ENCODE results near the gene PPP2R5D.

PPP2R5D gene

DNA sequence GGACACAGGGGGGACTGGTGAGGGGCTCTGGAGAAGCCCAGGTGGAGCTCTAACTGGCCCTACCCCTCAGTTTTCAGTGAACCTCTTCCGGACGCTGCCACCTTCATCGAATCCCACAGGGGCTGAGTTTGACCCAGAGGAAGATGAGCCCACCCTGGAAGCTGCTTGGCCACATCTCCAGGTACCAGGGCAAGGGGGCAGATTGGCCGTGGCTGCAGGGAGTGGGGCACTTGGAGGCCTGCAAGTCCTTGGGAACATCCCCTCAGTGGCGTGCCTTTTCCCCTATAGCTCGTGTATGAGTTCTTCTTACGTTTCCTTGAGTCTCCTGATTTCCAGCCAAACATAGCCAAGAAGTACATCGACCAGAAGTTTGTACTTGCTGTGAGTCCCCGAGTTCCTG, 22.8 kb downstream of the PPP2R5D start:
- peaks cover 10% of the 10 kb centered on the region; the same call in 1 of the 2 replicates for H3K4me1 ChIP-seq (ENCODE audit: control insufficient read depth, low read length)
- H3K9me3 ChIP-seq (ENCODE audit: control insufficient read depth, insufficient read depth, low read length): no peaks in the 10 kb centered on the region
- H3K27ac ChIP-seq (ENCODE audit: low read depth, low read length): no peak overlapping the region
- no peaks in the 10 kb centered on the region for H3F3A ChIP-seq (ENCODE audit: control insufficient read depth, insufficient read depth)
- H3K36me3 ChIP-seq (ENCODE audit: control insufficient read depth, low read length): peaks cover 52% of the 10 kb centered on the region
- H3K79me2 ChIP-seq (ENCODE audit: control insufficient read depth, low read length): peaks cover 7% of the 10 kb centered on the region
- H3K27me3 ChIP-seq (ENCODE audit: control insufficient read depth, low read length): no peaks in the 10 kb centered on the region
- no peaks in the 10 kb centered on the region for H4K20me1 ChIP-seq (ENCODE audit: control insufficient read depth, insufficient read depth, low read depth, low read length)
- H3K4me3 ChIP-seq (ENCODE audit: low read length): no peak overlapping the region
- H3K4me2 ChIP-seq (ENCODE audit: low read length): no peak overlapping the region
- TF ChIP-seq, protein P1, sequence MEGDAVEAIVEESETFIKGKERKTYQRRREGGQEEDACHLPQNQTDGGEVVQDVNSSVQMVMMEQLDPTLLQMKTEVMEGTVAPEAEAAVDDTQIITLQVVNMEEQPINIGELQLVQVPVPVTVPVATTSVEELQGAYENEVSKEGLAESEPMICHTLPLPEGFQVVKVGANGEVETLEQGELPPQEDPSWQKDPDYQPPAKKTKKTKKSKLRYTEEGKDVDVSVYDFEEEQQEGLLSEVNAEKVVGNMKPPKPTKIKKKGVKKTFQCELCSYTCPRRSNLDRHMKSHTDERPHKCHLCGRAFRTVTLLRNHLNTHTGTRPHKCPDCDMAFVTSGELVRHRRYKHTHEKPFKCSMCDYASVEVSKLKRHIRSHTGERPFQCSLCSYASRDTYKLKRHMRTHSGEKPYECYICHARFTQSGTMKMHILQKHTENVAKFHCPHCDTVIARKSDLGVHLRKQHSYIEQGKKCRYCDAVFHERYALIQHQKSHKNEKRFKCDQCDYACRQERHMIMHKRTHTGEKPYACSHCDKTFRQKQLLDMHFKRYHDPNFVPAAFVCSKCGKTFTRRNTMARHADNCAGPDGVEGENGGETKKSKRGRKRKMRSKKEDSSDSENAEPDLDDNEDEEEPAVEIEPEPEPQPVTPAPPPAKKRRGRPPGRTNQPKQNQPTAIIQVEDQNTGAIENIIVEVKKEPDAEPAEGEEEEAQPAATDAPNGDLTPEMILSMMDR (IDR thresholded peaks at IDR 0.05; ENCODE audit: low read depth, low read length, poor library complexity, severe bottlenecking): no peak
- no peaks in the 10 kb centered on the region for H3K9me2 ChIP-seq (replicated peaks; ENCODE audit: control insufficient read depth, low read length)

- Histone ChIP-seq H3K9me2 (replicated peaks; ENCODE audit: control insufficient read depth, low read length) (no peaks in the 10 kb centered on the region), H3F3A (ENCODE audit: control insufficient read depth, insufficient read depth) (no peaks in the 10 kb centered on the region), H3K27ac (ENCODE audit: low read depth, low read length) (no peak overlapping the region), H3K4me3 (ENCODE audit: low read length) (no peak overlapping the region), H3K27me3 (ENCODE audit: control insufficient read depth, low read length) (no peaks in the 10 kb centered on the region), H3K4me2 (ENCODE audit: low read length) (no peak overlapping the region), H4K20me1 (ENCODE audit: control insufficient read depth, insufficient read depth, low read depth, low read length) (no peaks in the 10 kb centered on the region), H3K79me2 (ENCODE audit: control insufficient read depth, low read length) (peaks cover 21% of the 10 kb centered on the region), H3K4me1 (ENCODE audit: control insufficient read depth, low read length) (peaks cover 21% of the 10 kb centered on the region), H3K9me3 (ENCODE audit: control insufficient read depth, insufficient read depth, low read length) (no peaks in the 10 kb centered on the region), H3K36me3 (ENCODE audit: control insufficient read depth, low read length) (peaks cover 63% of the 10 kb centered on the region)
- TF ChIP-seq EZH2phosphoT487 (IDR thresholded peaks at IDR 0.05; ENCODE audit: borderline replicate concordance, low read length): no peak
- TF ChIP-seq, protein P1 (IDR thresholded peaks at IDR 0.05; ENCODE audit: low read depth, low read length, poor library complexity, severe bottlenecking): peak; percentile 75
Observed at GRCh38 chr6:43009124-43009523, 24.8 kb downstream of the PPP2R5D start.

DNA sequence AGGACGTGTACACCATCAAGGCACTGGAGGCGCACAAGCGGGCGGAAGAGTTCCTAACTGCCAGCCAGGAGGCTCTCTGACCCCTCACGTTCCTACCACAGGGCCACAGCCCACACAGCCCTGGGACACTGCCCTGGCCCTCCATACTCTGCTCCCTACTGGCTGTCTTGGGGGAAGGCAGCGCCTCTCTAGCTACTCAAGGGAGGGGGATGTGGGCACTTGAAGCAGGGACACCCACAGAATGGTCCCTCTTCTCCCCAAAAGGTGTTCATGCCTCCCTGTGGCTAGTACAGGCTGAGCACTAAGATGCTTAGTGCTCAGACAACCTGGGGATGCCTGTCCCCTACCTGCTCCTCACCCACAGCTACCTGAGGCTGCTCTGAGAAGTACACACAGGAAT, 26.8 kb downstream of the PPP2R5D start:
- no peaks in the 10 kb centered on the region for H3K9me2 ChIP-seq (replicated peaks; ENCODE audit: control insufficient read depth, low read length)
- no peaks in the 10 kb centered on the region for H3F3A ChIP-seq (ENCODE audit: control insufficient read depth, insufficient read depth)
- no peaks in the 10 kb centered on the region for H3K27me3 ChIP-seq (ENCODE audit: control insufficient read depth, low read length)
- H4K20me1 ChIP-seq (ENCODE audit: control insufficient read depth, insufficient read depth, low read depth, low read length): no peaks in the 10 kb centered on the region
- peaks cover 40% of the 10 kb centered on the region for H3K79me2 ChIP-seq (ENCODE audit: control insufficient read depth, low read length)
- no peaks in the 10 kb centered on the region for H3K9me3 ChIP-seq (ENCODE audit: control insufficient read depth, insufficient read depth, low read length)
- no peak overlapping the region for H3K4me2 ChIP-seq (ENCODE audit: low read length)
- H3K36me3 ChIP-seq (ENCODE audit: control insufficient read depth, low read length): peaks cover 61% of the 10 kb centered on the region
- no peak overlapping the region for H3K4me3 ChIP-seq (ENCODE audit: low read length)
- peaks cover 33% of the 10 kb centered on the region for H3K4me1 ChIP-seq (ENCODE audit: control insufficient read depth, low read length)
- H3K27ac ChIP-seq (ENCODE audit: low read depth, low read length): no peak overlapping the region
- TF ChIP-seq, protein P1 (IDR thresholded peaks at IDR 0.05; ENCODE audit: low read depth, low read length, poor library complexity, severe bottlenecking): no peak
- TF ChIP-seq EZH2phosphoT487 (IDR thresholded peaks at IDR 0.05; ENCODE audit: borderline replicate concordance, low read length): no peak

- Histone ChIP-seq H3K4me3 (ENCODE audit: low read length) (peak overlapping the region; percentile 88), H3K27ac (ENCODE audit: low read depth, low read length) (no peak overlapping the region), H3K4me1 (ENCODE audit: control insufficient read depth, low read length) (peaks cover 36% of the 10 kb centered on the region), H4K20me1 (ENCODE audit: control insufficient read depth, insufficient read depth, low read depth, low read length) (no peaks in the 10 kb centered on the region), H3F3A (ENCODE audit: control insufficient read depth, insufficient read depth) (no peaks in the 10 kb centered on the region), H3K36me3 (ENCODE audit: control insufficient read depth, low read length) (peaks cover 62% of the 10 kb centered on the region), H3K9me3 (ENCODE audit: control insufficient read depth, insufficient read depth, low read length) (no peaks in the 10 kb centered on the region), H3K27me3 (ENCODE audit: control insufficient read depth, low read length) (no peaks in the 10 kb centered on the region), H3K4me2 (ENCODE audit: low read length) (peak overlapping the region; percentile 92), H3K9me2 (replicated peaks; ENCODE audit: control insufficient read depth, low read length) (no peaks in the 10 kb centered on the region), H3K79me2 (ENCODE audit: control insufficient read depth, low read length) (peaks cover 50% of the 10 kb centered on the region)
- TF ChIP-seq, protein P1 (IDR thresholded peaks at IDR 0.05; ENCODE audit: low read depth, low read length, poor library complexity, severe bottlenecking): no peak
- TF ChIP-seq EZH2phosphoT487 (IDR thresholded peaks at IDR 0.05; ENCODE audit: borderline replicate concordance, low read length): no peak
Observed at GRCh38 chr6:43012364-43012763, 28.0 kb downstream of the PPP2R5D start.

All from DOHH2 (cell line).